Neural progenitor cell (in vitro differentiated cells): Measurements from ENCODE around the gene PDIA5. TPM values are rescaled to one million over a fixed set of nuclear protein-coding genes. Genes with fewer than 3 reads are reported as not detected.

Source experiments
- DNase-seq: peaks from one replicate; pipeline ENCODE4 v3.0.0-alpha.2; 2016; ENCODE audit warnings: low spot score
- H2AFZ ChIP-seq: fragments of 200-600 bp; sonication (generic); replicated peaks from 2 replicates; pipeline ENCODE4 v1.6.1; 2016; ENCODE audit warnings: antibody characterized with exemption
- H3F3A ChIP-seq: fragments of 200-600 bp; sonication (generic); 2 replicates; pipeline ENCODE4 v1.6.1; 2016; ENCODE audit warnings: antibody characterized with exemption, low read depth
- H3K27ac ChIP-seq: fragments of 200-600 bp; sonication (generic); 2 replicates; pipeline ENCODE4 v1.5.1; 2016; ENCODE audit warnings: mild to moderate bottlenecking
- H3K27me3 ChIP-seq: fragments of 200-600 bp; sonication (generic); 2 replicates; pipeline ENCODE4 v1.6.1; 2016; ENCODE audit warnings: mild to moderate bottlenecking, moderate library complexity
- H3K36me3 ChIP-seq: fragments of 200-600 bp; sonication (generic); 2 replicates; pipeline ENCODE4 v1.5.1; 2016
- H3K4me1 ChIP-seq: fragments of 200-600 bp; sonication (generic); 2 replicates; pipeline ENCODE4 v1.6.1; 2016; ENCODE audit warnings: mixed run types
- H3K4me2 ChIP-seq: fragments of 200-600 bp; sonication (generic); 2 replicates; pipeline ENCODE4 v1.6.1; 2016
- H3K4me3 ChIP-seq: fragments of 200-600 bp; sonication (generic); 2 replicates; pipeline ENCODE4 v1.5.1; 2016
- H3K79me2 ChIP-seq: fragments of 200-600 bp; sonication (generic); 2 replicates; pipeline ENCODE4 v1.6.1; 2016; ENCODE audit warnings: low read depth
- H3K9ac ChIP-seq: fragments of 200-600 bp; sonication (generic); 2 replicates; pipeline ENCODE4 v1.6.1; 2016
- H3K9me3 ChIP-seq: fragments of 200-600 bp; sonication (generic); 2 replicates; pipeline ENCODE4 v1.5.1; 2016; ENCODE audit warnings: low read depth
- H4K20me1 ChIP-seq: fragments of 200-600 bp; sonication (generic); 2 replicates; pipeline ENCODE4 v1.6.1; 2016; ENCODE audit warnings: low read depth
- H3K27ac Mint-ChIP-seq: 3 replicates; pipeline ENCODE4 v1.8.0; 2021; ENCODE audit warnings: mixed read lengths
- H3K27me3 Mint-ChIP-seq: 2 replicates; pipeline ENCODE4 v1.8.0; 2022; ENCODE audit warnings: low read depth, mild to moderate bottlenecking, inconsistent platforms, moderate library complexity, mixed read lengths; ENCODE audit not compliant: insufficient read depth
- H3K36me3 Mint-ChIP-seq: 3 replicates; pipeline ENCODE4 v1.8.0; 2021; ENCODE audit warnings: mixed read lengths
- H3K4me1 Mint-ChIP-seq: 3 replicates; pipeline ENCODE4 v1.8.0; 2021; ENCODE audit warnings: mixed read lengths
- H3K4me3 Mint-ChIP-seq: 3 replicates; pipeline ENCODE4 v1.8.0; 2021; ENCODE audit warnings: mild to moderate bottlenecking, moderate library complexity, mixed read lengths
- H3K9me3 Mint-ChIP-seq: 3 replicates; pipeline ENCODE4 v1.8.0; 2020; ENCODE audit warnings: mixed read lengths
- CTCF ChIP-seq: fragments of 200-600 bp; sonication (generic); IDR thresholded peaks from 2 replicates; pipeline ENCODE4 v1.5.1; 2017; ENCODE audit warnings: antibody characterized with exemption, mild to moderate bottlenecking
- EZH2 ChIP-seq: fragments of 200-600 bp; sonication (generic); IDR thresholded peaks from 2 replicates; pipeline ENCODE4 v1.6.1; 2017; ENCODE audit warnings: antibody characterized with exemption, mild to moderate bottlenecking, moderate library complexity
- EZH2phosphoT487 ChIP-seq: fragments of 200-600 bp; sonication (generic); IDR thresholded peaks from 2 replicates; pipeline ENCODE4 v1.6.1; 2017; ENCODE audit warnings: antibody characterized with exemption
- total RNA-seq: library from RNA; depleted of rRNA; stranded (reverse); fragments of >200 nt; gene quantifications from 2 replicates; pipeline ENCODE4 v1.2.3, GENCODE V29; 2015; ENCODE audit warnings: low replicate concordance

Gene PDIA5
- total RNA-seq, 1 donor from 2014 or later, result 15.8 TPM

- Mint-ChIP-seq H3K27me3 (no peaks in the 10 kb centered on the region), H3K9me3 (no peaks in the 10 kb centered on the region), H3K36me3 (no peaks in the 10 kb centered on the region), H3K4me3 (no peak overlapping the region), H3K27ac (no peak overlapping the region), H3K4me1 (peaks cover 44% of the 10 kb centered on the region)
- Histone ChIP-seq H3K27ac (no peak overlapping the region), H4K20me1 (peaks cover 16% of the 10 kb centered on the region), H3F3A (peaks cover 5% of the 10 kb centered on the region), H2AFZ (no peak overlapping the region), H3K79me2 (peaks cover 13% of the 10 kb centered on the region), H3K9me3 (no peaks in the 10 kb centered on the region), H3K4me1 (peaks cover 25% of the 10 kb centered on the region), H3K4me2 (no peak overlapping the region), H3K27me3 (peaks cover 17% of the 10 kb centered on the region), H3K9ac (no peak overlapping the region), H3K4me3 (no peak overlapping the region), H3K36me3 (no peaks in the 10 kb centered on the region)
- no peak for DNase-seq
- TF ChIP-seq CTCF, result no peak
Observed at GRCh38 chr3:123072564-123072963, 5.7 kb downstream of the PDIA5 start.

GRCh38 chr3:123075359-123075758 is 8.5 kb downstream of the PDIA5 start:
- H3K9me3 Mint-ChIP-seq, result no peaks in the 10 kb centered on the region
- Histone ChIP-seq H3K4me2 (no peak overlapping the region), H3K27me3 (no peaks in the 10 kb centered on the region), H4K20me1 (no peaks in the 10 kb centered on the region), H3K36me3 (no peaks in the 10 kb centered on the region), H3K27ac (no peak overlapping the region), H3K79me2 (no peaks in the 10 kb centered on the region), H3K9me3 (no peaks in the 10 kb centered on the region), H2AFZ (no peak overlapping the region), H3F3A (peaks cover 5% of the 10 kb centered on the region), H3K4me1 (peaks cover 11% of the 10 kb centered on the region), H3K4me3 (no peak overlapping the region), H3K9ac (no peak overlapping the region)
- no peaks in the 10 kb centered on the region for H3K27me3 Mint-ChIP-seq
- DNase-seq, result no peak
- H3K36me3 Mint-ChIP-seq, result no peaks in the 10 kb centered on the region
- H3K27ac Mint-ChIP-seq, result no peak overlapping the region
- H3K4me3 Mint-ChIP-seq, result no peak overlapping the region
- peaks cover 27% of the 10 kb centered on the region for H3K4me1 Mint-ChIP-seq
- TF ChIP-seq CTCF (no peak), EZH2phosphoT487 (no peak), EZH2 (no peak)

GRCh38 chr3:123076112-123076495 is 9.3 kb downstream of the PDIA5 start:
- Histone ChIP-seq H3K79me2 (no peaks in the 10 kb centered on the region), H3K4me3 (no peak overlapping the region), H3K4me2 (no peak overlapping the region), H3F3A (peaks cover 5% of the 10 kb centered on the region), H3K27ac (no peak overlapping the region), H4K20me1 (no peaks in the 10 kb centered on the region), H3K9ac (no peak overlapping the region), H3K27me3 (no peaks in the 10 kb centered on the region), H3K4me1 (peaks cover 11% of the 10 kb centered on the region), H3K36me3 (no peaks in the 10 kb centered on the region), H2AFZ (no peak overlapping the region), H3K9me3 (no peaks in the 10 kb centered on the region)
- Mint-ChIP-seq H3K27ac (no peak overlapping the region), H3K4me1 (peaks cover 25% of the 10 kb centered on the region), H3K27me3 (no peaks in the 10 kb centered on the region), H3K36me3 (no peaks in the 10 kb centered on the region), H3K4me3 (no peak overlapping the region), H3K9me3 (no peaks in the 10 kb centered on the region)
- no peak for TF ChIP-seq EZH2phosphoT487
- no peak for TF ChIP-seq CTCF
- no peak for DNase-seq
